Keratinocyte (primary cell): Measurements from ENCODE around the gene OR1A2.

ENCODE experiments used
- EZH2 ChIP-seq: IDR thresholded peaks from one replicate; pipeline ENCODE4 v1.6.1; 2012; ENCODE audit warnings: inconsistent platforms, mild to moderate bottlenecking, low read length, moderate library complexity
- TF ChIP-seq, protein P1 (sequence below), 3 experiments: IDR thresholded peaks in 1 of 3; conservative IDR thresholded peaks in 1 of 3; optimal IDR thresholded peaks in 1 of 3; 2 replicates in 2 of 3; 3 replicates in 1 of 3; pipeline versions ENCODE3 to v1.5.1; 2011; ENCODE audit warnings: low read length in 3 of 3, mild to moderate bottlenecking in 3 of 3, moderate library complexity in 2 of 3, control low read depth in 1 of 3, inconsistent platforms in 1 of 3; ENCODE audit not compliant: insufficient read depth in 2 of 3; ENCODE audit errors: extremely low read depth in 1 of 3

DNA sequence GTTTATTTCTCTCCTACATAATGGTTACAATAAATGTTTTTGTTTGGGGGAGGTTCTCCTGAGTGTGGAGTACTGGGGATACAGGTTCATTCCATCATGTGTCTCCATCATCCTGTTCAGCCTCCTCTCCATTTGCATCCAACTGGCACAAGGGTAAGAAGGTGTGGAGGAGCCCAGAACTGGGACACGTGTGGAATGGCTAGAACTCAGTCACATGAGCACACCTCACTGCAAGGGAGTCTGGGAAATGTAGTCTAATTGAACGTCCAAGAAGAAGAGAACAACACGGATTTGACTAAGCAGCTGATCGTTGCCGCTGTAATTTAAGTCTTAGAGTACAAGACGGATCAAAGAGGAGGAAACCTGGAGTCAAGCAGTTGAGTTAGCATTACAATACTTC is 16.3 kb downstream of the OR1A2 start:
- TF ChIP-seq, protein P1, sequence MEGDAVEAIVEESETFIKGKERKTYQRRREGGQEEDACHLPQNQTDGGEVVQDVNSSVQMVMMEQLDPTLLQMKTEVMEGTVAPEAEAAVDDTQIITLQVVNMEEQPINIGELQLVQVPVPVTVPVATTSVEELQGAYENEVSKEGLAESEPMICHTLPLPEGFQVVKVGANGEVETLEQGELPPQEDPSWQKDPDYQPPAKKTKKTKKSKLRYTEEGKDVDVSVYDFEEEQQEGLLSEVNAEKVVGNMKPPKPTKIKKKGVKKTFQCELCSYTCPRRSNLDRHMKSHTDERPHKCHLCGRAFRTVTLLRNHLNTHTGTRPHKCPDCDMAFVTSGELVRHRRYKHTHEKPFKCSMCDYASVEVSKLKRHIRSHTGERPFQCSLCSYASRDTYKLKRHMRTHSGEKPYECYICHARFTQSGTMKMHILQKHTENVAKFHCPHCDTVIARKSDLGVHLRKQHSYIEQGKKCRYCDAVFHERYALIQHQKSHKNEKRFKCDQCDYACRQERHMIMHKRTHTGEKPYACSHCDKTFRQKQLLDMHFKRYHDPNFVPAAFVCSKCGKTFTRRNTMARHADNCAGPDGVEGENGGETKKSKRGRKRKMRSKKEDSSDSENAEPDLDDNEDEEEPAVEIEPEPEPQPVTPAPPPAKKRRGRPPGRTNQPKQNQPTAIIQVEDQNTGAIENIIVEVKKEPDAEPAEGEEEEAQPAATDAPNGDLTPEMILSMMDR (optimal IDR thresholded peaks at IDR 0.05 in 1 of 3, IDR thresholded peaks at IDR 0.05 in 1 of 3, conservative IDR thresholded peaks at IDR 0.05 in 1 of 3; ENCODE audit: extremely low read depth in 1 of 3, insufficient read depth in 2 of 3, low read length in 3 of 3): no peak
- no peak for TF ChIP-seq EZH2
